GM12892 (cell line): ENCODE results near the gene PRKN.

Experiments used
- POLR2A ChIP-seq: IDR thresholded peaks from 2 replicates; pipeline ENCODE4 v1.6.1; 2011; ENCODE audit warnings: low read depth, low read length, control low read depth
- POLR2AphosphoS5 ChIP-seq: IDR thresholded peaks from 2 replicates; pipeline ENCODE4 v1.6.1; 2011; ENCODE audit warnings: low read depth, low read length, control low read depth
- TAF1 ChIP-seq: IDR thresholded peaks from 2 replicates; pipeline ENCODE4 v1.6.1; 2011; ENCODE audit warnings: low read depth, mild to moderate bottlenecking, control low read depth, low read length, borderline replicate concordance

DNA sequence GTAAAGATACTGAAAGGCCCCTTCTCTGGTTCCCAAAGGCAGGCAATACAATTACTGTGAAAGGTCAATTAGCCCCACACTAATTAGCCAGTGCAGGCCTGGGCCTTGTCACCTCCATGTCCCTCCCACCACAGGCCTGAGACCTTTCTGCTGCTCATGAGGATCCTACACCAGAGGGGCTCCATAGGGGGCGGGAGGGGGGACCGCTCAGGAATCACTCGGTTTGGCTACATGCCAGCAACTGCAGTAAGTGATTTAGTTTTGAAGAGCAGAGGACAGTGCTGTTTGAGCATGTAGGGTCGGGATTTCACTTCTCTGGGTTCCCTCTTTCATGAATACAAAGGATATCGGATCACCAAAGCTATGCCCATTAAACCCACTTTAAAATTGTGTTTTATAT is 455.6 kb downstream of the PRKN start:
- TF ChIP-seq TAF1: no peak
- TF ChIP-seq POLR2A: no peak
- TF ChIP-seq POLR2AphosphoS5: no peak
